Uterus (tissue), 4 donors: ENCODE data around the gene XYLT1. TPM values are rescaled to one million over a fixed set of nuclear protein-coding genes. Genes with fewer than 3 reads are reported as not detected.
"Not testable (repeated sequence)": the region's sequence is repeated elsewhere in the genome, so short reads cannot be mapped to it uniquely, and the experiment has no call there.

ENCODE experiments used
- DNase-seq, 2 donors: peaks; one replicate each; pipeline ENCODE4 v3.0.0-alpha.2; 2019 to 2020
- H3K27ac ChIP-seq, 2 donors: fragments of 200-600 bp; sonication (generic); 1 replicate in 1 of 2; 2 replicates in 1 of 2; pipeline ENCODE4 v1.5.1; 2016 to 2018
- H3K27me3 ChIP-seq, 2 donors: fragments of 200-600 bp; sonication (generic); one replicate each; pipeline ENCODE4 v1.5.1; 2018 to 2019; ENCODE audit warnings: control low read depth in 1 of 2
- H3K36me3 ChIP-seq, 2 donors: fragments of 200-600 bp; sonication (generic); one replicate each; pipeline ENCODE4 v1.5.1; 2019; ENCODE audit warnings: control low read depth in 1 of 2
- H3K4me1 ChIP-seq, 2 donors: fragments of 200-600 bp; sonication (generic); one replicate each; pipeline ENCODE4 v1.5.1; 2018 to 2019; ENCODE audit warnings: control low read depth in 1 of 2
- H3K4me3 ChIP-seq, 2 donors: fragments of 200-600 bp; sonication (generic); 1 replicate in 1 of 2; 2 replicates in 1 of 2; pipeline ENCODE4 v1.5.1; 2018 to 2019; ENCODE audit warnings: mild to moderate bottlenecking in 1 of 2
- H3K9me3 ChIP-seq, 2 donors: fragments of 200-600 bp; sonication (generic); one replicate each; pipeline ENCODE4 v1.5.1; 2019; ENCODE audit warnings: control low read depth in 1 of 2
- POLR2A ChIP-seq, 2 donors: fragments of 450-650 bp; IDR thresholded peaks; one replicate each; pipeline ENCODE4 v1.6.1; 2016; ENCODE audit warnings: antibody characterized with exemption in 2 of 2, mild to moderate bottlenecking in 1 of 2, moderate library complexity in 1 of 2
- intact Hi-C: fragments of 100-400 bp; cut with DNase I; formaldehyde crosslinking; loops from one replicate; pipeline ENCODE4 v1.15.1; 2023; ENCODE audit warnings: low total_unique reads
- total RNA-seq, 4 donors: library from RNA; depleted of rRNA in 3 of 4; stranded (reverse); fragments of >200 nt in 3 of 4; gene quantifications; one replicate each; pipeline versions ENCODE4 v1.1.0 to v1.2.4, GENCODE V29; 2014 to 2023
- TF ChIP-seq, protein P1 (sequence below), 4 experiments: fragments of 200-600 bp in 2 of 4; fragments of 450-650 bp in 2 of 4; sonication (generic) in 2 of 4; IDR thresholded peaks; one replicate each; pipeline ENCODE4 v1.5.1; 2016 to 2019; ENCODE audit warnings: antibody characterized with exemption in 4 of 4, mild to moderate bottlenecking in 2 of 4, moderate library complexity in 1 of 4
- donor health status: DM: yes; HTN: yes; CAD: no.

The XYLT1 gene
- total RNA-seq, 4 donors from 2014 or later: 1.5 to 42.2 (median 15.7) TPM

DNA sequence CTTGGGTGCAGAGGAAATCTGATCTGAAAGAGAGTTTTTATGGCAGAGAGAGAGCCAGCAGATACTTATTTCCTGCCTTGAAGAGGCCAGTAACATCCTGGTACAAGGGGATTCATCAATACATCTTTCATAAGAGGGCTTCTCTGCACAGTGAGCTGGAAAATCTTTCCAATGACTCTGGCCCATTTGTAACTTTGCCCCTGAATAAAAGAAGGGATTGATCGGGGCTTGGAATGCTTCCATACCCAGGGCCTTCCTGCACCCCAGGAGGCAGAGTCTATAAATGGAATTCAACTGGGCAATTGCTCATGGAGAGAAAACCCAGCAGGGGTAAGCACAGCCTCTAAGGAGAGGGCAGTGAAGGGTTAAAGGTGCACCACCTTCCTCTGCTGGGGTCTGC, 163.3 kb downstream of the XYLT1 start:
- intact Hi-C loops: no loop called here
- H3K4me1 ChIP-seq: peaks cover 0 to 5% of the 10 kb centered on the region in 2 donors
- H3K4me3 ChIP-seq: no peak overlapping the region
- no peaks in the 10 kb centered on the region for H3K36me3 ChIP-seq
- DNase-seq: no peak
- H3K27me3 ChIP-seq: no peaks in the 10 kb centered on the region
- no peaks in the 10 kb centered on the region for H3K9me3 ChIP-seq
- TF ChIP-seq, protein P1, sequence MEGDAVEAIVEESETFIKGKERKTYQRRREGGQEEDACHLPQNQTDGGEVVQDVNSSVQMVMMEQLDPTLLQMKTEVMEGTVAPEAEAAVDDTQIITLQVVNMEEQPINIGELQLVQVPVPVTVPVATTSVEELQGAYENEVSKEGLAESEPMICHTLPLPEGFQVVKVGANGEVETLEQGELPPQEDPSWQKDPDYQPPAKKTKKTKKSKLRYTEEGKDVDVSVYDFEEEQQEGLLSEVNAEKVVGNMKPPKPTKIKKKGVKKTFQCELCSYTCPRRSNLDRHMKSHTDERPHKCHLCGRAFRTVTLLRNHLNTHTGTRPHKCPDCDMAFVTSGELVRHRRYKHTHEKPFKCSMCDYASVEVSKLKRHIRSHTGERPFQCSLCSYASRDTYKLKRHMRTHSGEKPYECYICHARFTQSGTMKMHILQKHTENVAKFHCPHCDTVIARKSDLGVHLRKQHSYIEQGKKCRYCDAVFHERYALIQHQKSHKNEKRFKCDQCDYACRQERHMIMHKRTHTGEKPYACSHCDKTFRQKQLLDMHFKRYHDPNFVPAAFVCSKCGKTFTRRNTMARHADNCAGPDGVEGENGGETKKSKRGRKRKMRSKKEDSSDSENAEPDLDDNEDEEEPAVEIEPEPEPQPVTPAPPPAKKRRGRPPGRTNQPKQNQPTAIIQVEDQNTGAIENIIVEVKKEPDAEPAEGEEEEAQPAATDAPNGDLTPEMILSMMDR (IDR thresholded peaks at IDR 0.05): no peak
- TF ChIP-seq POLR2A (IDR thresholded peaks at IDR 0.05): no peak
- no peak overlapping the region for H3K27ac ChIP-seq

DNA sequence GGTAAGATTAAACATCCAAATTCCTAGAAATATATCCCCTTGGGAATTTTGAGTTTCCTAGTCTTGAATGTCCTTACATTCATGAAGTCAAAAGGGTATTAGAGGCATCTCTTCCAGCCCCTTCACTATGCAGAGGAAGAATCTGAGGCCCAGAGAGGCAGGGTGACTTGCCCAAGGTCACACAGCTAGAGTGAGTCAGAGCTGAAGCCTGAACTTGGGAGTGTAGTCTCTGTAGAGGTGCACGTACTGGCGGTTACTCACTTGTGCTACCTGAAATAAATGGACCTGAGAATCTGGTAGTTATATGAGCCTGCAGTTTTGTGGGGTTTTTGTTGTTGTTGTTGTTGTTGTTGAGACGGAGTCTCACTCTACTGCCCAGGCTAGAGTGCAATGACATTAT, 164.0 kb downstream of the XYLT1 start:
- intact Hi-C loops: no loop called here

GRCh38 chr16:17306211-17306610, 164.5 kb downstream of the XYLT1 start:
- DNase-seq, H3K4me1 ChIP-seq, H3K27me3 ChIP-seq, H3K9me3 ChIP-seq, intact Hi-C loops, H3K36me3 ChIP-seq, H3K27ac ChIP-seq, H3K4me3 ChIP-seq: not testable (repeated sequence)

More for the DNA sequence above, 164.0 kb downstream of the XYLT1 start:
- TF ChIP-seq, protein P1 (IDR thresholded peaks at IDR 0.05): no peak
- no peak for TF ChIP-seq POLR2A (IDR thresholded peaks at IDR 0.05)
- H3K27me3 ChIP-seq: no peaks in the 10 kb centered on the region
- H3K4me1 ChIP-seq: peaks cover 0 to 5% of the 10 kb centered on the region in 2 donors
- H3K9me3 ChIP-seq: no peaks in the 10 kb centered on the region
- H3K4me3 ChIP-seq: no peak overlapping the region
- DNase-seq: no peak
- no peaks in the 10 kb centered on the region for H3K36me3 ChIP-seq
- H3K27ac ChIP-seq: no peak overlapping the region

GRCh38 chr16:17305694-17306093, 165.1 kb downstream of the XYLT1 start:
- DNase-seq: no peak
- intact Hi-C loops: no loop called here
- H3K4me1 ChIP-seq: peaks cover 0 to 5% of the 10 kb centered on the region in 2 donors
- no peak overlapping the region for H3K27ac ChIP-seq
- H3K9me3 ChIP-seq: no peaks in the 10 kb centered on the region
- TF ChIP-seq POLR2A (IDR thresholded peaks at IDR 0.05): no peak
- TF ChIP-seq, protein P1 (IDR thresholded peaks at IDR 0.05): no peak
- no peaks in the 10 kb centered on the region for H3K27me3 ChIP-seq
- H3K4me3 ChIP-seq: no peak overlapping the region
- no peaks in the 10 kb centered on the region for H3K36me3 ChIP-seq

GRCh38 chr16:17304491-17305119, 166.2 kb downstream of the XYLT1 start:
- no peaks in the 10 kb centered on the region for H3K36me3 ChIP-seq
- no peak overlapping the region for H3K4me3 ChIP-seq
- TF ChIP-seq, protein P1 (IDR thresholded peaks at IDR 0.05): no peak
- no peak for TF ChIP-seq POLR2A (IDR thresholded peaks at IDR 0.05)
- H3K4me1 ChIP-seq: peaks cover 0 to 5% of the 10 kb centered on the region in 2 donors
- intact Hi-C loops: no loop called here
- no peak for DNase-seq
- H3K9me3 ChIP-seq: no peaks in the 10 kb centered on the region
- no peaks in the 10 kb centered on the region for H3K27me3 ChIP-seq
- H3K27ac ChIP-seq: peak overlapping the region; percentile 21 to 51

- H3K27ac ChIP-seq: peak overlapping the region; percentile 21 to 51
- H3K27me3 ChIP-seq: no peaks in the 10 kb centered on the region
- H3K4me3 ChIP-seq: no peak overlapping the region
- peaks cover 0 to 5% of the 10 kb centered on the region in 2 donors for H3K4me1 ChIP-seq
- no peak for TF ChIP-seq POLR2A (IDR thresholded peaks at IDR 0.05)
- TF ChIP-seq, protein P1 (IDR thresholded peaks at IDR 0.05): no peak
- DNase-seq: no peak
- H3K36me3 ChIP-seq: no peaks in the 10 kb centered on the region
- intact Hi-C loops: no loop called here
- no peaks in the 10 kb centered on the region for H3K9me3 ChIP-seq
These were observed 166.7 kb downstream of the XYLT1 start for GRCh38 chr16:17304106-17304490.
